Transverse colon (tissue), 4 donors: ENCODE results near the gene PTPRE. TPM values are rescaled to one million over a fixed set of nuclear protein-coding genes. Genes with fewer than 3 reads are reported as not detected.

Experiments used
- DNase-seq: peaks from one replicate; pipeline ENCODE4 v3.0.0-alpha.2; 2019
- H3K27ac ChIP-seq, 4 donors: fragments of 200-600 bp; sonication (generic); 2 replicates each; pipeline ENCODE4 v1.5.1; 2016 to 2018; ENCODE audit warnings: inconsistent platforms in 4 of 4
- H3K27me3 ChIP-seq: fragments of 200-600 bp; sonication (generic); 2 replicates; pipeline ENCODE4 v1.5.1; 2017; ENCODE audit warnings: inconsistent platforms
- H3K36me3 ChIP-seq, 4 donors: fragments of 200-600 bp; sonication (generic); 2 replicates each; pipeline ENCODE4 v1.5.1; 2017 to 2019; ENCODE audit warnings: inconsistent platforms in 4 of 4
- H3K4me1 ChIP-seq, 4 donors: fragments of 200-600 bp; sonication (generic); 2 replicates each; pipeline ENCODE4 v1.5.1; 2017 to 2020; ENCODE audit warnings: inconsistent platforms in 4 of 4
- H3K4me3 ChIP-seq, 4 donors: fragments of 200-600 bp; sonication (generic); 1 replicate in 1 of 4; 2 replicates in 3 of 4; pipeline versions ENCODE4 v1.5.1 to v1.6.1; 2017 to 2019; ENCODE audit warnings: inconsistent platforms in 4 of 4
- H3K9me3 ChIP-seq, 2 donors: fragments of 200-600 bp; sonication (generic); 2 replicates each; pipeline ENCODE4 v1.5.1; 2017 to 2019; ENCODE audit warnings: inconsistent platforms in 2 of 2
- EP300 ChIP-seq: sonication (generic); formaldehyde crosslinking; IDR thresholded peaks from one replicate; pipeline ENCODE4 v1.6.1; 2017; ENCODE audit warnings: antibody characterized with exemption, low read depth
- POLR2A ChIP-seq: fragments of 450-650 bp; IDR thresholded peaks from one replicate; pipeline ENCODE4 v1.6.1; 2016; ENCODE audit warnings: antibody characterized with exemption, mild to moderate bottlenecking, moderate library complexity
- POLR2AphosphoS5 ChIP-seq, 3 donors: sonication (generic); formaldehyde crosslinking; IDR thresholded peaks; one replicate each; pipeline ENCODE4 v1.6.1; 2016; ENCODE audit warnings: antibody characterized with exemption in 3 of 3
- WGBS, 2 donors: methylation state at CpG; one replicate each; pipeline ENCODE4 v1.1.5; 2018; ENCODE audit warnings: low coverage in 1 of 2; 5-methylcytosine and 5-hydroxymethylcytosine counted together
- in situ Hi-C, 4 donors: fragments of 200-750 bp; cut with MboI; loops; one replicate each; pipeline versions ENCODE4 v1.15.0 to v1.15.1; 2017; ENCODE audit warnings: low sequenced_read_pairs in 3 of 4, low pct_ligation_motif_present in 1 of 4, low pct_unique_long_range_greater_than_20kb in 1 of 4
- intact Hi-C: fragments of 100-400 bp; cut with DNase I; formaldehyde crosslinking; loops from one replicate; pipeline ENCODE4 v1.15.1; 2023; ENCODE audit warnings: low total_unique reads
- total RNA-seq, 4 donors: library from RNA; depleted of rRNA; stranded (reverse); fragments of >200 nt; gene quantifications; one replicate each; pipeline ENCODE4 v1.1.0, GENCODE V29; 2016
- TF ChIP-seq, protein P1 (sequence below), 5 experiments: fragments of 200-600 bp in 3 of 5; fragments of 450-650 bp in 2 of 5; sonication (generic) in 3 of 5; IDR thresholded peaks; 1 replicate in 2 of 5; 2 replicates in 3 of 5; pipeline ENCODE4 v1.5.1; 2016 to 2017; ENCODE audit warnings: antibody characterized with exemption in 5 of 5, inconsistent platforms in 3 of 5, mild to moderate bottlenecking in 2 of 5, moderate library complexity in 1 of 5

PTPRE gene
- total RNA-seq, 4 donors from 2014 or later, result 25.7 to 43.6 (median 26.7) TPM

DNA sequence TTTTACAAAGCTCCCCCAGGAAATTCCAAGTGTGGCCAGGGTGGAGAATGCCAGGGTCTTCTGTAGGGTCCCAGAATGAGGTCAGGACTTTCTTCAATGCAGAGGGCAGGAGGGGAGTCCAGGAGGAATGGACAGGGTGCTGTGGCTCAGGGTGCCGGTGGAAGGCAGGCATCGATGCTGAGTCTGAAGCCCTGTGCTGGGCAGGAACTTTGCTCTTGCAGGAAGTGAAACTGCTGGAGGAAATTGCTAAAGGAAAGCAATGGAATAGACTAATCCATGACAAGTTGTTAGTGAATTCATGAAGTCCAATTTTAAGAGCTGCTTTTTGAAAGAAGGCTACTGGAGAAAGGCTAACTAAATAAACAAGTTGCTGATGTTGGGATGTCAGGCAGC lies 14.8 kb downstream of the PTPRE start:
- in situ Hi-C loops (loop anchor here in 1 of 4 donors (25.0 kb wide), 1 partner anchor 91 kb away; no protein-coding TSS in a partner anchor), intact Hi-C loops (no loop called here)
- Histone ChIP-seq H3K4me1 (peaks cover 0 to 38% (median 0%) of the 10 kb centered on the region in 4 donors), H3K4me3 (no peak overlapping the region), H3K9me3 (no peaks in the 10 kb centered on the region), H3K27me3 (no peaks in the 10 kb centered on the region), H3K27ac (peak overlapping the region; percentile 22 to 54 (median 39)), H3K36me3 (no peaks in the 10 kb centered on the region)
- DNase-seq, result no peak
- 63 to 67% methylated on average over 2 of the region's 2 CpGs for WGBS, 2 donors
- no peak for TF ChIP-seq POLR2A
- no peak for TF ChIP-seq EP300
- TF ChIP-seq, protein P1, sequence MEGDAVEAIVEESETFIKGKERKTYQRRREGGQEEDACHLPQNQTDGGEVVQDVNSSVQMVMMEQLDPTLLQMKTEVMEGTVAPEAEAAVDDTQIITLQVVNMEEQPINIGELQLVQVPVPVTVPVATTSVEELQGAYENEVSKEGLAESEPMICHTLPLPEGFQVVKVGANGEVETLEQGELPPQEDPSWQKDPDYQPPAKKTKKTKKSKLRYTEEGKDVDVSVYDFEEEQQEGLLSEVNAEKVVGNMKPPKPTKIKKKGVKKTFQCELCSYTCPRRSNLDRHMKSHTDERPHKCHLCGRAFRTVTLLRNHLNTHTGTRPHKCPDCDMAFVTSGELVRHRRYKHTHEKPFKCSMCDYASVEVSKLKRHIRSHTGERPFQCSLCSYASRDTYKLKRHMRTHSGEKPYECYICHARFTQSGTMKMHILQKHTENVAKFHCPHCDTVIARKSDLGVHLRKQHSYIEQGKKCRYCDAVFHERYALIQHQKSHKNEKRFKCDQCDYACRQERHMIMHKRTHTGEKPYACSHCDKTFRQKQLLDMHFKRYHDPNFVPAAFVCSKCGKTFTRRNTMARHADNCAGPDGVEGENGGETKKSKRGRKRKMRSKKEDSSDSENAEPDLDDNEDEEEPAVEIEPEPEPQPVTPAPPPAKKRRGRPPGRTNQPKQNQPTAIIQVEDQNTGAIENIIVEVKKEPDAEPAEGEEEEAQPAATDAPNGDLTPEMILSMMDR (IDR thresholded peaks at IDR 0.05), result no peak
- TF ChIP-seq POLR2AphosphoS5 (IDR thresholded peaks at IDR 0.05), result no peak

- intact Hi-C loops, result no loop called here
- in situ Hi-C loops, result loop anchor here in 1 of 4 donors (25.0 kb wide), 1 partner anchor 90 kb away; no protein-coding TSS in a partner anchor
Observed at GRCh38 chr10:127922206-127922605, 15.3 kb downstream of the PTPRE start.

DNA sequence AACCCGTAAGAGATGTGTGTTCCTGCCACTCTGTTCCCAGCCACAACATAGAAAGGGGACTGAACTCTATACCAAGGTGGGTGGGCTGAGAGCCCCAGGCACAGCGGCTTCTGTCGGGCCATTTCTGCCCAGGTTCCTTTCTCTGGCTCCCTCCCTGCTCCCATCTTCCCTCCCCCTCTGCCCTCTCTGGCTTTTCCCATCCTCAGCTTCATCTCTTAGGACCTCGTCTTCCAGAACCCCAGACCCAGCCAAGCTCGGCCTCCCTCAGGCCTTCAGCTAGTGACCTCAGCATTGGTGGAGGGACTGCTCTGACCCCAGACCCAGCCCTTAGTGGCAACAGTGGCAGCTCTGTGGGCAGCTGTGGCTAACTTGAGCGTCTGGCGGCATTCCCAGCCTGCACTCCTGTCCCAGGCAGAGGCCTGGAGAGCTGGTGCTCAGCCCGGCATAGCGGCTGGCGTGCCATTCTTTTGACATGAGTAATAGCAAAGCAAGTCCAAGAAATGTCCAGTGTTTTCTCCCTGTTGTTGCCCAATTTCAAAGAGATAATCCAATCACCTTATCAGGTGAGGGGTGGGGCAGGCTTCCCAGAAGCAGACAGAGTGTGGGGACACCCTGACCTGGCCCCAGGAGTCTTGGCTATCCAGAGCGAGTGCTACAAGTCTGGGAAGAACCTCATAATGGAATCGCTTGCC lies 15.9 kb downstream of the PTPRE start:
- no peaks in the 10 kb centered on the region for H3K36me3 ChIP-seq
- peak overlapping the region; percentile 22 to 54 (median 39) for H3K27ac ChIP-seq
- no peaks in the 10 kb centered on the region for H3K9me3 ChIP-seq
- no peak overlapping the region for H3K4me3 ChIP-seq
- WGBS, 2 donors, result 90 to 94% methylated on average over 2 to 10 of the region's 12 CpGs
- H3K27me3 ChIP-seq, result no peaks in the 10 kb centered on the region
- peaks cover 0 to 42% (median 0%) of the 10 kb centered on the region in 4 donors for H3K4me1 ChIP-seq
- in situ Hi-C loops, result loop anchor here in 1 of 4 donors (25.0 kb wide), 1 partner anchor 89 kb away; no protein-coding TSS in a partner anchor
- peak; percentile 27 for DNase-seq
- TF ChIP-seq EP300, result no peak
- intact Hi-C loops, result no loop called here

More at GRCh38 chr10:127922206-127922605, 15.3 kb downstream of the PTPRE start:
- no peaks in the 10 kb centered on the region for H3K27me3 ChIP-seq
- DNase-seq, result no peak
- 89% methylated on average over 9 of the region's 9 CpGs; no CpG with 5 or more reads in 1 of the 2 donors for WGBS, 2 donors
- peak overlapping the region; percentile 22 to 54 (median 39) for H3K27ac ChIP-seq
- H3K36me3 ChIP-seq, result no peaks in the 10 kb centered on the region
- TF ChIP-seq EP300, result no peak
- TF ChIP-seq POLR2AphosphoS5 (IDR thresholded peaks at IDR 0.05), result no peak
- TF ChIP-seq POLR2A, result no peak
- TF ChIP-seq, protein P1 (IDR thresholded peaks at IDR 0.05), result no peak
- H3K4me1 ChIP-seq, result peaks cover 0 to 38% (median 0%) of the 10 kb centered on the region in 4 donors
- no peak overlapping the region for H3K4me3 ChIP-seq
- no peaks in the 10 kb centered on the region for H3K9me3 ChIP-seq

DNA sequence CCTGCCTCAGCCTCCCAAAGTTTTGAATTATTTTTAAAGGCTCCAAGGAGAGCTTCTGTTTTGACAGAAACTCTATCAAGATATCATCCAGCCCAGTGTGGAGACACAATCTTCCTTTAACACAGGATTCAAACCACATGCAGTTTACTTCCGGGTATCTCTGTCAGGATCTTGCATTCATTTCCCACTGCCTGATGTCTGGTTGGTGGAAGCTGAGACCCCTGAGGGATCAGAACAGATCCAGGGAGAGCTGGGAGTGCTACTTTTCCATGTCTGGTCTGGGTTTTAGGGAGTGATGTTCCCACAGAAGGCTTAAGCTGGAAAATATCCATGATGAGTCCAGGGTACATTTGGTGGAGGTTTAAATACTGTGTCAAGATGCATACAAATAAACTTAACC lies 16.7 kb downstream of the PTPRE start:
- 75 to 100% methylated on average over 1 of the region's 1 CpG for WGBS, 2 donors

More for the DNA sequence above, 16.7 kb downstream of the PTPRE start:
- intact Hi-C loops (no loop called here), in situ Hi-C loops (loop anchor here in 1 of 4 donors (25.0 kb wide), 1 partner anchor 89 kb away; no protein-coding TSS in a partner anchor)
- peaks cover 0 to 42% (median 0%) of the 10 kb centered on the region in 4 donors for H3K4me1 ChIP-seq
- H3K27me3 ChIP-seq, result no peaks in the 10 kb centered on the region
- no peaks in the 10 kb centered on the region for H3K9me3 ChIP-seq
- H3K36me3 ChIP-seq, result no peaks in the 10 kb centered on the region
- TF ChIP-seq, protein P1 (IDR thresholded peaks at IDR 0.05), result no peak
- TF ChIP-seq POLR2AphosphoS5 (IDR thresholded peaks at IDR 0.05) (no peak), EP300 (no peak), POLR2A (no peak)
- H3K27ac ChIP-seq, result peak overlapping the region; percentile 12 to 54 (median 24)
- DNase-seq, result no peak
- H3K4me3 ChIP-seq, result no peak overlapping the region
